Measurements from ENCODE around the gene FYN. TPM values are rescaled to one million over a fixed set of nuclear protein-coding genes. Genes with fewer than 3 reads are reported as not detected.
A peak's percentile ranks its signal among the peaks of the same experiment; 100 is the strongest.

The FYN gene
- polyA plus RNA-seq, 5 donors: 105 to 153 (median 140) TPM

DNA sequence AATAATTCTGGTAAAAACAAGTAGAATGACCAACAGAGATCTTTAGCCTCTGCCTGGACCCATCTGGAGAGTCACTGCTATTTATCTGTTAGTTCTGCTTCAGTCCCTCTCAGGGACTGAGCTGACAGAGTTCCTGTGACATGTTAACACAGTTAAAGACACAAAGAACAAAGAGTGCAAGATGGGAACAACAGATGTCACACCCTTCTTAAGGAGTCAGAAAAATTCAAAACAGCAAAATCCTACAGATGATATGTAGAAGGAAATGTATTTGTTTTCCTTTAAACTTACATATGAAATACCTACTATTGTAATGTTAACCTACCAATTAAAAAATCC lies 102.2 kb downstream of the FYN start:
- no peak for DNase-seq

DNA sequence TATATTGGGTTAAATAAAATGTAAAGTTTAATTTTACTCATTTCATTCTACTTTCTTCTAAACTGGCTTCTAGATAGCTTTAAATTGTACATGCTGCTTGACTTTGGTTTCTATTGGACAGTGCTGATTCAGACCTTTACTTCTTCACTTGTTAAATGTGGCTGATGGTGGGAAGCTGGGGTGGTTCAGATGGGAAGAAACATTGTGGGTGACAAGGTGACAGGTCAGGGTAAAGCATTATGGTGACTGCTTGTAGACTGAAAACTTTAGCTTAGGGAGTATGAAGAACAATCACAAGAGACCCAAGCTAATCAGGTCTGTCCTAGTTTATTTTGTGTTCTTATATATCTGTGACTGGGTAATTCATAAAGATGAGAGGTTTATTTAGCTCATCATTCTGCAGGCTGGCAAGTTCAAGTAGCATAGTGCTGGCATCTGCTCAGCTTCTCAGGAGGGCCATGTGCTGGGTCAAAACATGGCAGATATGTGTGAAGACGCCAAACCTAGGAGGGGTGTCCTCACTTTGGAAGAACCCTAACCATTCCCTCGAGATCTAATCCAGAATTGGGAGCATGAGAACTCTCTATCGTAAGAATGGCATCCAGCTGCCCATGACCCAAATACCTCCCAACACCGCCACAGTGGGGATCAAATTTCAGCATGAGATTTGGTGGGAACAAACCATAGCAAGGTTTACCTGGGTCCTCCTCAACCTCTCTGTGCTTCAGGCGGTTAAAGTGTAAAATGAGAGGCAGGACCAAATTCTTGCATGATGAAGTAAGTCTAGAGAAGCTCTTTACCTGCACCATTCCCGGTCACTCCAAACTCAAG lies 102.8 kb downstream of the FYN start:
- DNase-seq: no peak

DNA sequence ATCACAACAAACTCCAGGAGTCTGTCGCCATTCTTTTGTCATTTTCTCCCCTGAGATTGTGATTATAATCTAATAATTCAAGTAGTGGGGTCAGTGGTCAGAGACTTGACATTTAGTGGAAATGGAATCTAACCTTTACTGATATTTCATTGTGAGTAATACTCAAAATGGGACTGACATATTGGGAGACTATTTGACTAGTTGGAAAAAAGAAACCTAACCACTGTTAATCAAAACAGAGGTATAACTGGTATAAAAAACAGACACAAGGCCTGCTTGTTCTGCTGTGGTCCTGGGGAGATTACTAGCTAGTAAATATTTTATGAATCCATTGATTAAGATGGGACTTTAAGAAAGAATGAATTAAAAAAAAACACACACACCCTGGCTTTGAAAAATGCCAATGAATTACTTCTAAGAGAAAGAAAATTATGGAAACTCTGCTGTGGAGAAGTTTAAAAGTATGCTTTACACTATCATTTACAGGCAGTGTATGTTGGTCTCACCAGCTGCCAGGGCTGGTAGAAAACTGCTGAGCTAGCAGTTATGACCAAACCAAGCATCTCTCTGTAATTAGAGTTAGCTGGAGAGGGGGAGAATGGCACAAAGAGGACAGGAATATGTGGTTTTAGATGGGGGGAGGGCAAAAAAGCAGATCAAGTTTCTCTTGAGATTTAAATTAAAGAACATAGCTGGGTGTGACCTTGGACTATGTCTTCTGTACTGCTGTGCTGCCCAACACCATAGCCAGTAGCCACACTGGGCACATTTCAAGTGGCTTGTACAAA lies 103.7 kb downstream of the FYN start:
- no peak for DNase-seq

DNA sequence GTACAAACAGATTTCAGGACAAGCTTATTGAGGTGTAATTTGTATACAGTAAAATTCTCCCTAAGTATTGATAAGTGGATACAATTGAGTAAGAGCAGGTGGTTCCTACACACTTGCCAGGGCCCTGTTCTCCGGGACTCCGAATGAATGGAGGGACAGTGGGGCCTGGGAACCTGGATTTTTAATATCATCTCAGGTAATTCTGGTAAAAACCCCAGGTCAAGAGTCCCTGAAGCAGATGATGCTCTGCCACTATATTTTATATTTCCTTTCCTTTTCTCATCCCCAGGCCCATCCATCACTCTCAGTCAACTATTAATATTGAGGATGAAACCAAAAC lies 104.9 kb downstream of the FYN start:
- no peak for DNase-seq

DNA sequence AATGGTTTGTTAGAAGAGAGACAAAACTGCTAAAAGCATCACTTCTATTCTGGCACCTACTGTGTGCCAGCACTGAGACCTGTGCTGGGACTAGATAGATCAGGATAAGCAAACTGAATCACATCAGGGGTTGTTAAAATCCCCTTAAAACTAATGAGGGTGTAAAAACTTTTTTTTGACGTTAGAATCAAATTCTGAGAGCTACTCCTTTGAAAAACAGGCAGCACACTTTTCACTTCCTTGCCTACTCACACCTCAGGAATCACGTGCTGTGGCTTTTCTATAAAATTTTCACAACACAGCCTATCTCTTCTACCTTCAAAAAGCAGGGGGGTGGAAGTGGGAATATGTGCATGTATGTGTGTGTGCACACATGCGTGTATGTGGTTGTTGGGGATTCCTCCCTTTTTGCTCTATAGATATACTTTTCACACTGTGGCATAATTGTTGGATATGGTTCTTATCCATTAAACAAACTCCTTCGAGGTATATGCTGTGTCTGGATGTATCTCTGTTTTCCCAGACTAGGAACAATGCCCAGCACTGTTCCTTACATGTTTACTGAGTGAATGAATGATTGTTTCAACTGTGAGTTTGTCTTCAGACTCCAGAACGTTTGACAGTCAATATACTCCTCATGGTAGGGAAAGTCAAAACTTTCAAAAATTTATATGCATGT lies 105.4 kb downstream of the FYN start:
- DNase-seq: no peak

DNA sequence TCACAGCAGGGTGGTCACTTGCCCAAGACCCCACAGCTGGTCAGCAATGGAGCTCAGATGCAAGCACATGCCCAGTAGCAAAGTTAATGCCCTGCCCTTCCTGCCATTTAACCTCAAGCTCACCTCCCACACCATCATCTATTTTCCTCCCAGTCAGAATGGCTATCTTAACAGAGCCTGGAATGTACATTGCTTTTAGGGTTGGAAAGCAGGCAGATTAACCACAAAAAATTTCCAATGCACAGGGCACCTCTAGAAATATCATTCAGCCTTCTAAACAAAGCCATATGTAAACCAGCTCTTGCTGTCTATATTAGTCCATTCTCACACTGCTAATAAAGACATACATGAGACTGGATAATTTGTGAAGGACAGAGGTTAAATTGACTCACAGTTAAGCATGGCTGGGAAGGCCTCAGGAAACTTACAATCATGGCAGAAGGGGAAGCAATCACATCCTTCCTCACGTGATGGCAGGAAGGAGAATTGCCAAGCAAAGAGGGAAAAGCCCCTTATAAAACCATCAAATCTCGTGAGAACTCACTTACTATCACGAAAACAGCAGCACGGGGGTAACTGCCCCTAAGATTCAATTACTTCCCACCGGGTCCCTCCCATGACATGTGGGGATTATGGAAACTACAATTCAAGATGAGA lies 106.9 kb downstream of the FYN start:
- no peak for DNase-seq

DNA sequence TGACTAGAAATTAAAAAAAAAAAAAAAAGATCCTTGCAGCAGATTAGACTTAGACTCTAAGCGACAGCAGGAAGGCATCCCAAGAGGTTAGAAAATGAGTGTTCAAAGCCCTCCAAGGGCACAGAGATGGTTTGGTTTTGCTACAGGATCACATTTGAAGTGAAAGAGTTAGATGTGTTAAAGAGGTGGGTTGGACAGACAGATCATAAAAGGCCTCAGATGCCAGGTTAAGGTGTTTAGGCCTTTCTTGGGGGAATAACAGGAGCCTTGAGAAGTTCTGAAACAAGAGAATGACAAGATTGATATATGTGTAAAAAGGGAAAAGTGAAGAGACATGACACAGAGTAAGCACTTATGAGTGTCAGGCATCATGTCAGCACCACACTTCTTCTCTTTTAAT lies 107.5 kb downstream of the FYN start:
- DNase-seq: no peak

DNA sequence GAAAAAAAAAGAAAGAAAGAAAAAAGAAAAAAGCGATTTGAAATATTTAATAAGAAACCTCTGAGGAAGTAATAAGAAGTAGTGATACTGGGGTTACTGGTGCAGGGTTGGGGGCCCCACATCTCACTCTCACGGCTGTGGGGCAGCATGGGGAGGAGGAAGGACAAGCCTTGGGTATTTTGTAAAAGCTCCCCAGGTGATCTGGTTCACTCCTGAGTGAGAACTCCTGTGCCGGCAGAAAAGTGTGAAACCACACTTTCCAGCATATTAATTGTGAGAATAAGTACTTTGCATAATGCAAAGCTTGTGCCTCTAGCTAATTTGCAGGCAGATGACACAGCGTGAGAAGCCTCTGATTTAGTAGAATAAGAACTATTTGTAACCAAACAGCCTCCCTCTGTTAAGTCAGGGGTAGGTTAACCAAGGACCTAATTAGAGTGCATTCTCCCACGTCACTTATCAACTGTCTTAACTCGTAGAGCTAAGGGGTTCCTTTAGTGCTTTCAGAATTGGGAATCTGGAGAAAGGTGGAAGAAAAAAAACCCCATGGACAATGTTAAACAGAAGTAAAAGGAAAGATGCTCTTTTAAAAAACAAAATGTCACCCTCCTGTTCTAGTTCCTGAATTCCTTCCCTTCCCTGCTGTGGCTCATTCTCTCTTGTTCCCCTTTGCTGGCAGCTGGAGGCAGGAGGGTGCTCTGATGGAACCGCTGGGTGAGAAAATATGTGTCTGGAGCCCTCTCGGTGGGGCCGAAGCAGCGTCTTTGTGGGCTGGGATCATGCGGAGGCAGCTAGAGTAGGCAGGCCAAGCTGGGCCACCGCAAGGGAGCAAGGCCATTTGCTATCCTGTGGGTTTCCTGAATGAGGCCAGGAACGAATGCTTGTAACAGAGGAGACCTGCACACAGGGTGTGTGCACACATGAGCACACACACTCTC lies 108.7 kb downstream of the FYN start:
- DNase-seq: no peak

DNA sequence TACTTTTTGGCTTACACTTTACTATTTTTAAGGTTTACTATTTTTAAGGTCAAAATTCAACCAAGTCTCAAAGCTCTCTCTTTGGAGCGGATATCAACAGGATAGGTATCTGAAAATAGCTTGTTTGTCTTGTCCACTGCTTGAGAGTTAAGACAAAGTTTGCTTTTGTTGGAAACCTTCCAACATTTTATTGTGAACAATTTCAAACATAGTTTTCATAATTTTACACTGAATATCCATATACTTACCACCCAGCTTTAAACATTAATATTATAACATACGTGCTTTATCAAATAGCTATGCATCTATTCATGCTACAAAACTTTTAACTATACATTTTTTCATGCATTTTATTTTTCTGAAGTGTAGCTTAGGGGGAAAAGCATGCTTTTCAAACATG lies 109.9 kb downstream of the FYN start:
- DNase-seq: no peak

DNA sequence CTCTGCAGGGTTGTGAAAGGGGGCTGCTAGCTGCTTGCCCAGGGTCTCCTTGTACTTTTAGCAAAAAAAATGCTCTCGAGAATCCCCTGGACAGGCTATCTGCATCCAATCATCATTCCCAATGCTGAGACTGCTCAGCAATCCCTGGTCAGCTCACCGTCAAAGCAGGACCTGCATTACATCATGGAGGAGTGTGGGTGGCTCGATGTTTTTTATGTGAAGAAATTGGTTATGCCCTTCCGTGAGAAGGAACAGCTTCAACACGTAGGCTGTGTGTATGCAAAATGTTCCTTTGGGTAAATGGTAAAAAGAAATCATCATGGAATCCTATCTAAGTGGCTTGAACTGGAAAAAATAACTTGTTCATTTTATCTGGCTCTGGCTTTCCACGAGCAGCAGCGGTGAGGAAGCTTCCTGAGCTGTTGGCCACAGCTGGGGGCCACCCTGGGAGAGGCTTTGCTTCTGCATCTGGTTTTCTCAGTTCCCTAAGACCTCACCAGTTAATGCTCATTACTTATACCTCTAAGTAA lies 111.4 kb downstream of the FYN start:
- no peak for DNase-seq

DNA sequence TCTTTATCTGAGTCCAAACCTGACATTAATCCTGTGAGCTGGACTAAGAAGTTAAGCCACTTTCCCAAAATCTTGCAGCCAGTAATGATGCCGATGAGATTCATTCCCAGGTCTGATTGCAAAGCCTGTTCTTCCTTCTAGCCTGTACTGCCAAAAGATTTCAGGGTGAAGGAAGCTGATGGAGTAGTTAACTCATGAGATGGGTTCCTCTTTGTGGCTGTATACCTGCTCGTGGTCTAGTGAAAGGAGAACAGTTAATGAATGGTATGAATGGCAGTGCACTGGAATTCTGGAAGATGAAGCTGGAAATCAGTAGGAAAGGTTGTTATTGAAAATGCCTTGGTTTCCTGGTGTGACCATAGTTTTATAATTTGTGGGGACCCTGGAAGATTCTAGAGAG lies 112.0 kb downstream of the FYN start:
- no peak for DNase-seq

DNA sequence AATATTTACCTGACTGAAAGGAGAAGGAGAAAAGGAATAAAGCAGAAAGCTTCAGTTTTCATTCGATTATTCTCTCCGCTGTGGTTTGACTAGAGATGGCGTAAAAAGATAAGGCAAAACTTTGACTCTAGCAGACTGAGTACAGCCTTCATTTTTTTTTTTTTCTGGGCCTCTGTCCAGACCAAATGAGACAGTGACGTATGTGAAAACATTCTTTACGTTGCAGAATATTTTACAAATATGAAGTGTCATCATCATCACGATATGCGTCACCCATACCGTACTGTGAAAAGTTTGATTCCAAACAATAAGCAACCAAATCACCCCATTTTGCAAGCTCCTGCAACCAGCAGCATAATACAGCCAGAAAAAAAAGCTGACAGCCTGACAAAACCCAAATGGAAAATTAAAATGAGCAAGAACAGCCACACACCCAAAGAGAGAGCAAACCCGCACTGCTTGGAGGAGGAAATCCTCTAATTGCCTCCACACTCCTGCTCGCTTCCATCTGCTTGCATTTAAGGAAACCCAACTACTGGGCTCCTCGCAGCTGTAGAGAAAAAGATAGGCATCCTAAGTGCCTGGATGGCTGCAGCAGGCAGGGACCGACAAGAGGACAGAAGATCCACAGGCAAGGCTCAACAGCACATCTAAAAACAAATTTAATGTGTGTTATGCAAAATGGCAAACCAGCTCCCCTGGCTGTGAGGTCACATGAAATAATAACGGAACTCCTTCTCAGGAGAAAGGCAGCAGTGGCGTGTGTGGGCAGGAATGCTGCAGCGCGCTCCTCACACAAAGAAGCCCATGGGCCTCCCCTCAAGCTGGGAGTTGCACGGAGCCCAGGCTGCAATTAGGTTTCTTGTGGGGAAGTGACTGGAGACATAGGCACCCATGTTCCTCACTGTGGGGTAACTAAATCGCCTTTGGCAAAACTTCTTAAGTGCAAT lies 113.1 kb downstream of the FYN start:
- DNase-seq: peak; percentile 69 to 82

DNA sequence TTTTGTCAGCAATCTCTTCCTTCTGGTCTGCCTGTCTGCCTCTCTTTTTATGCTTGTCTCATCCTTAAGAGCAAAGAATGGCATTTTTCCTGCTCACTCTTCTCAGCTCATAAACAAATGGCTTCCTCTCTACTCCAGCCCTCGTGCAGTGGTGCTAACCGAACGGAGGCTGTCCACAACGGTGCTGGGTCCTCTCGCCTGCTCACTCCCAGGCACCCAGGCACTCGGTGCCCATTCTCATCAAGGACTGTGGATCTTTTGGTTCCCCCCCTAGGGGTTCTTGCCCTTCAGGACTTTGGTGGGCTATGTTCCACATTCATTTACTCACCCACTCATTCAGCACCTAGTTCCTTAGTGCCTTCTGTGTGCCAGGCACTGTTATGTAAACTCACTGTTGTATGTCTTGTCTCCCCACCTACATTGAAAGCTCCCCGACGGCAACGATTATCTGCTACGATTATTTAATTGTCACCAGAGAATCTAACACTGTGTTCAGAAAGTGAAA lies 113.9 kb downstream of the FYN start:
- DNase-seq: peak in 1 of 2 donors; percentile 31

DNA sequence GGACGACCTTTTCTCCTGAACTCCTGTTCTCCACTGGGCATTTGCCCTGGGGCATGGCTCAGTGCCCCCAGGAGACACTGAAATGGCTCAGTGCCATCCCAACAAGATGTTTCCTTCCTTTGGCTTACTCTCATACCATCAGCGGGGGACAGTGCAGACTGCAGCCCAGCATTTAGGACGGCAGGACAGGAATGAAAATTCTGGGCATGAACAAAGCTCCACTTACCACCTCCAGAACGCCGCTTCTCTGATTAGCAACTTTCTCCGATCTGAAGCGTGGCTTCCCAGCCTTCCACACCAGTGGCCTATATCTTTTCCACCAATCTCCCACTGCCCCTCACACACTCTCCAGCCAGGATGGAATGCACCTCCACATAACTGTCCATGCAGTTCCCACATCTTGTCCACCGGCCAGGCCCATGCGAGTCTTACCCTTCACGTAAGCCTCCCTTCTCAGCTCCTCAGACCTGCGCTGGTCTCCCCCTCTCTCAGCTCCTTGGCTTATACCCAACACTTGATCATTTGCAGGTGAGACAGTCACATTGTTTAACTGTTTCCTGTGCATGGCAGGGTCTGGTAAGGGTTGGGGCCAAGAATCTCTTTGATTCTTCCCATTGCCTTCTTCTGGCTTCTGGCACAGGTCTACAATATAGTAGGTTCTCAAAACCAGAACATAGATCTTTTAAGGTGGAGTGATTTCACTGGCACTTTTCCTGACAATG lies 114.5 kb downstream of the FYN start:
- DNase-seq: no peak

DNA sequence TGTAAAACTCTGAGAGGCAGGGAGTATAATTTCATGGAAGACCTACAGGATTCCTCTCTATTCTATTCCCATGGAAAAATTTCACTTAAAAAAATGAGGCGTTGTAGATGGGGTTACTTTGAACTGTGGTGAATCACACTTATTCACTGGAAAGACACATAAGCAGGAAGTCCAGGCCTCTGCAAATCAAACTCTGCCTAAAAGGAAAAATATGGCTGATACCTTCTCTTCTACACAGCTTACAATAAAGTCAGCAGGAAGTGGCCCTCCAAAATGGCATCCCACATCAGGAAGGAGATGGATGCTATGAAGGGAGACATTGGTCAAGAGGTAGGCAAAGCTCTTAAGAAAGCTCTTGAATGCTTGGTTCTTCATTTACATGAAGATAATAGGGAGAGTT lies 115.9 kb downstream of the FYN start:
- no peak for DNase-seq

DNA sequence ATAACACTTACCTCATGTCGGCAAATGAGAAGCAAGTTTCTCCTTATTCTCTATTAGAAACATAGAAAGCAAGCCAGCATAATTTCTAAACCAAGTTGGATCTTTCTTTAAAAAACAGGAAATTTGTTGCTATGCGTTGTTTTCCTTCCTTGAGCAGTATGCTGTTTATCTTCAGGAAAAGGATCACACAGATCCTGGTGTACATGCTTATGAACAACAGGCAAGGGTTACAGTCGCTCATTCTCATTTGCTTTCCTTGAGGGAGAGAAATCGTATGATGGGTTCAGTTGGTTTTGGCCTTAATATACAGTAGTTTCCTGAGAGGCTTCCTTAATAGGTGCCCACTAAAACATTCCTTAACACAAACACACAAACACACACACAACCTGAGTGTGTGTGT lies 118.8 kb downstream of the FYN start:
- no peak for DNase-seq

DNA sequence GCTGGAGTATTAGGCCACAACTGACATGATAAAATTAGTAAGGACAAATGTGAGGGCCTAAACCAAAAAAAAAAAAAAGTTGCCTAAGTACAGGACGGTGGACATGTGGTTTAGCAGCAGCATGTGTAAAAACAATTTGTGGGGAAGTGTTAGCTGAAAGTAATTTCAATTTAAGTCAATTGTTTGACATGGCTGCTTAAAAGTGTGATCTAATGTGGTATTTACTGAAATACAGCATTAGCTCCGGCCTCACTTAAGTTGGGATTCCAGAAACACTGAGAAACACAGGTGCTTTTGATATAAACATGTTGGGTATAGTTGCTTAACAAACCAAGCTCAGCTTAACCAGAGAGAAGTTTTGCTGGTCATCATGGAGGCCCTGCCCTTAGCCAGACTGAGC lies 119.7 kb downstream of the FYN start:
- no peak for DNase-seq

DNA sequence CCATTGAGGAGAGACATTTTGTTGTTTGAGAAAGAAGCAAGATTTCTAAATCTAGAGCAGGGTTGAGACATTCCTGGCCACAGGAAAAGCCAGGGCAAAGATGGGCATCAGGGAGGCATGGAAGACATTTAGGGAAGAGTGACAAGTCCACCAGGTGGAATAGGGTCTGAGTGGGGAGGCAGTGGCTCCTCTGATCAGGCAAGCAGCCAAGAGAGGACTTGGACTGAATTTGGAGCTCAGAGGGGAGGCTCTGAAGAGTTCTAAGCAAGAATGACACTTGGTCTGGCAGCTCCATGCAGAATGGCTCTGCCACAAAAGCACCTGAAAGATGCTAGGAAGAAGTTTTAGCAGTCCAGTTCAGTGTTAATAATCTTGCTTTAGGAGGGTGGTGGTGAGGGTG lies 120.8 kb downstream of the FYN start:
- DNase-seq: no peak

Data from right lung (tissue), 5 donors.